GM12878 (cell line): ENCODE results near the gene TNFRSF8. TPM values are rescaled to one million over a fixed set of nuclear protein-coding genes. Genes with fewer than 3 reads are reported as not detected.

Experiments used
- BCL3 ChIP-seq: IDR thresholded peaks from 2 replicates; pipeline ENCODE4 v1.6.1; 2011; ENCODE audit warnings: borderline replicate concordance, low read depth, mild to moderate bottlenecking, moderate library complexity, low read length; ENCODE audit not compliant: insufficient read depth, poor library complexity, severe bottlenecking
- BCLAF1 ChIP-seq: fragments of 450-650 bp; IDR thresholded peaks from 2 replicates; pipeline ENCODE4 v1.6.1; 2017; ENCODE audit warnings: antibody characterized with exemption, mild to moderate bottlenecking, moderate library complexity
- BMI1 ChIP-seq: fragments of 450-650 bp; IDR thresholded peaks from 2 replicates; pipeline ENCODE4 v1.6.1; 2016; ENCODE audit warnings: mild to moderate bottlenecking, moderate library complexity, borderline replicate concordance
- E2F8 ChIP-seq: fragments of 450-650 bp; IDR thresholded peaks from 2 replicates; pipeline ENCODE4 v1.6.1; 2018; ENCODE audit warnings: mild to moderate bottlenecking, low read depth, moderate library complexity; ENCODE audit not compliant: partially characterized antibody
- IRF3 ChIP-seq: fragments of 450-650 bp; IDR thresholded peaks from 2 replicates; pipeline ENCODE4 v1.6.1; 2014; ENCODE audit warnings: mild to moderate bottlenecking
- IRF5 ChIP-seq: fragments of 450-650 bp; IDR thresholded peaks from 2 replicates; pipeline ENCODE4 v1.6.1; 2017; ENCODE audit warnings: borderline replicate concordance
- KDM1A ChIP-seq: fragments of 200-600 bp; sonication (generic); IDR thresholded peaks from 2 replicates; pipeline ENCODE4 v1.6.1; 2016; ENCODE audit warnings: borderline replicate concordance
- MTA3 ChIP-seq: IDR thresholded peaks from 2 replicates; pipeline ENCODE4 v1.6.1; 2012; ENCODE audit warnings: low read length, inconsistent platforms, borderline replicate concordance
- MXI1 ChIP-seq: fragments of 150-350 bp; IDR thresholded peaks from 2 replicates; pipeline ENCODE4 v1.6.1; 2011; ENCODE audit warnings: low read depth, mild to moderate bottlenecking, inconsistent platforms, low read length, improper control_type of control experiment
- MYB ChIP-seq: fragments of 150-350 bp; IDR thresholded peaks from 2 replicates; pipeline ENCODE4 v1.6.1; 2014; ENCODE audit warnings: mild to moderate bottlenecking, low read depth, low read length, borderline replicate concordance
- NRF1 ChIP-seq: conservative IDR thresholded peaks from 2 replicates; pipeline ENCODE4 v1.6.1; 2011; ENCODE audit warnings: mild to moderate bottlenecking, low read depth, low read length, improper control_type of control experiment
- POLR2A ChIP-seq: IDR thresholded peaks from 2 replicates; pipeline ENCODE4 v1.6.1; 2011; ENCODE audit warnings: low read depth, mild to moderate bottlenecking, low read length
- RFX5 ChIP-seq: IDR thresholded peaks from 2 replicates; pipeline ENCODE4 v1.6.1; 2011; ENCODE audit warnings: low read depth, low read length, improper control_type of control experiment
- SMARCA5 ChIP-seq: fragments of 450-650 bp; IDR thresholded peaks from 2 replicates; pipeline ENCODE4 v1.6.1; 2017; ENCODE audit warnings: mild to moderate bottlenecking
- SMC3 ChIP-seq: IDR thresholded peaks from 2 replicates; pipeline ENCODE4 v1.6.1; 2011; ENCODE audit warnings: low read length, improper control_type of control experiment, borderline replicate concordance
- SPI1 ChIP-seq: IDR thresholded peaks from 2 replicates; pipeline ENCODE4 v1.6.1; 2011; ENCODE audit warnings: low read depth, mild to moderate bottlenecking, low read length, moderate library complexity, borderline replicate concordance; ENCODE audit not compliant: insufficient read depth
- SUPT20H ChIP-seq: IDR thresholded peaks from 2 replicates; pipeline ENCODE4 v1.6.1; 2011; ENCODE audit warnings: low read depth, mild to moderate bottlenecking, low read length, moderate library complexity, borderline replicate concordance; ENCODE audit not compliant: control insufficient read depth
- ZNF384 ChIP-seq: IDR thresholded peaks from 2 replicates; pipeline ENCODE4 v1.6.1; 2012; ENCODE audit warnings: low read depth, mild to moderate bottlenecking, low read length, improper control_type of control experiment, borderline replicate concordance
- polyA plus RNA-seq, 11 experiments: library from polyadenylated mRNA; depleted of rRNA in 4 of 11; unstranded in 6 of 11; stranded (reverse) in 5 of 11; fragments of >200 nt; fragmentation: Nextera tagmentation in 4 of 11; fragmentation: Illumina TruSeq in 1 of 11; extraction: Ambion mirVana in 4 of 11; extraction: Trizol in 1 of 11; gene quantifications; 1 replicate in 1 of 11; 2 replicates in 10 of 11; pipeline versions ENCODE4 v1.2.1 to v1.2.3, GENCODE V29; 2011 to 2016; ENCODE audit warnings: inconsistent platforms in 2 of 11, missing spikeins in 2 of 11, low read depth in 1 of 11
- total RNA-seq, 4 experiments: library from RNA; depleted of rRNA in 3 of 4; stranded (reverse); fragments of >200 nt in 3 of 4; fragmentation: Illumina TruSeq in 1 of 4; extraction: Trizol in 1 of 4; gene quantifications; 2 replicates each; pipeline versions ENCODE4 v1.2.1 to v1.2.3, GENCODE V29; 2013 to 2021

Gene TNFRSF8
- total and polyA plus RNA-seq, 10 of the 15 experiments (the other 5 are each of a cell fraction or from before 2014, with no cell fraction given) = 9.8 to 114 (median 58.8) TPM

- TF ChIP-seq BMI1 (no peak), SPI1 (no peak), BCLAF1 (no peak), E2F8 (no peak), SMC3 (no peak), KDM1A (no peak), MTA3 (no peak), RFX5 (no peak), MXI1 (no peak), BCL3 (no peak), SUPT20H (no peak), IRF3 (no peak), IRF5 (no peak), POLR2A (peak; percentile 28; the same call in 1 of the 2 replicates), MYB (no peak), NRF1 (no peak), SMARCA5 (no peak), ZNF384 (no peak)
These were observed 104.7 kb downstream of the TNFRSF8 start (continued) for GRCh38 chr1:12167493-12168429.
